HEK293 (cell line): Measurements from ENCODE around the gene RPL10.

Experiments used
- CTCF ChIA-PET: fragments of 350-600 bp; formaldehyde crosslinking; extraction: SDS; loops from one replicate; lab custom pipeline; 2021; ENCODE audit warnings: antibody characterized with exemption; lab: Yijun Ruan, JAX
- POLR2A ChIA-PET: fragments of 300-600 bp; formaldehyde crosslinking; extraction: SDS; loops from one replicate; lab custom pipeline; 2020; ENCODE audit warnings: antibody characterized with exemption, inconsistent platforms; lab: Yijun Ruan, JAX
- H3K27ac ChIP-seq: fragments of 200-500 bp; sonication (Bioruptor generic); 2 replicates; pipeline ENCODE4 v1.5.1; 2014; ENCODE audit warnings: low read depth, low read length, control low read depth, inconsistent platforms; ENCODE audit errors: extremely low read depth
- H3K36me3 ChIP-seq, 2 experiments: fragments of 200-500 bp in 1 of 2; sonication (Bioruptor generic) in 1 of 2; 1 replicate in 1 of 2; 2 replicates in 1 of 2; pipeline ENCODE4 v1.5.1; 2014 to 2017; ENCODE audit warnings: inconsistent platforms in 2 of 2, low read length in 2 of 2; ENCODE audit not compliant: control insufficient read depth in 2 of 2, insufficient read depth in 1 of 2
- H3K4me1 ChIP-seq: fragments of 200-500 bp; sonication (Bioruptor generic); 2 replicates; pipeline ENCODE4 v1.5.1; 2014; ENCODE audit warnings: mild to moderate bottlenecking, low read length, inconsistent platforms; ENCODE audit not compliant: control insufficient read depth, insufficient read depth
- H3K4me3 ChIP-seq: 2 replicates; pipeline ENCODE4 v1.5.1; 2011; ENCODE audit warnings: low read depth, mild to moderate bottlenecking, control low read depth, low read length, moderate library complexity
- H3K9me3 ChIP-seq: fragments of 200-500 bp; sonication (Bioruptor generic); 2 replicates; pipeline ENCODE4 v1.5.1; 2014; ENCODE audit warnings: low read depth, low read length, inconsistent platforms; ENCODE audit not compliant: control insufficient read depth, insufficient read depth
- FEZF1 ChIP-seq: fragments of 450-650 bp; formaldehyde crosslinking; IDR thresholded peaks from 2 replicates; pipeline ENCODE4 v1.5.1; 2016; ENCODE audit warnings: missing biosample characterization, missing genetic modification characterization
- KLF1 ChIP-seq: fragments of 450-650 bp; formaldehyde crosslinking; IDR thresholded peaks from 2 replicates; pipeline ENCODE4 v1.5.1; 2016; ENCODE audit warnings: missing biosample characterization, missing genetic modification characterization
- KLF16 ChIP-seq: fragments of 450-650 bp; formaldehyde crosslinking; IDR thresholded peaks from 2 replicates; pipeline ENCODE4 v1.5.1; 2017; ENCODE audit warnings: missing biosample characterization, missing genetic modification characterization
- KLF8 ChIP-seq: fragments of 450-650 bp; formaldehyde crosslinking; IDR thresholded peaks from 2 replicates; pipeline ENCODE4 v1.5.1; 2016; ENCODE audit warnings: missing biosample characterization, missing genetic modification characterization
- KLF9 ChIP-seq: fragments of 450-650 bp; formaldehyde crosslinking; IDR thresholded peaks from 2 replicates; pipeline ENCODE4 v1.5.1; 2016; ENCODE audit warnings: missing biosample characterization, missing genetic modification characterization, low read depth
- PRDM1 ChIP-seq: fragments of 450-650 bp; formaldehyde crosslinking; IDR thresholded peaks from 2 replicates; pipeline ENCODE4; 2016; ENCODE audit warnings: missing biosample characterization, missing genetic modification characterization
- WT1 ChIP-seq: fragments of 450-650 bp; formaldehyde crosslinking; IDR thresholded peaks from 2 replicates; pipeline ENCODE4 v1.5.1; 2016; ENCODE audit warnings: missing biosample characterization, missing genetic modification characterization
- ZBTB1 ChIP-seq: fragments of 450-650 bp; formaldehyde crosslinking; IDR thresholded peaks from 2 replicates; pipeline ENCODE4 v1.5.1; 2016; ENCODE audit warnings: missing biosample characterization, missing genetic modification characterization
- ZBTB17 ChIP-seq: fragments of 450-650 bp; formaldehyde crosslinking; IDR thresholded peaks from 2 replicates; pipeline ENCODE4 v1.5.1; 2016; ENCODE audit warnings: missing biosample characterization, missing genetic modification characterization
- ZBTB21 ChIP-seq: fragments of 450-650 bp; formaldehyde crosslinking; IDR thresholded peaks from 2 replicates; pipeline ENCODE4 v1.5.1; 2017; ENCODE audit warnings: missing biosample characterization, missing genetic modification characterization
- ZEB2 ChIP-seq: fragments of 450-650 bp; formaldehyde crosslinking; IDR thresholded peaks from 2 replicates; pipeline ENCODE4 v1.5.1; 2016; ENCODE audit warnings: missing biosample characterization, missing genetic modification characterization
- ZFHX2 ChIP-seq: fragments of 450-650 bp; formaldehyde crosslinking; conservative IDR thresholded peaks from 2 replicates; pipeline ENCODE4 v1.5.1; 2016; ENCODE audit warnings: missing biosample characterization, missing genetic modification characterization
- ZNF221 ChIP-seq: fragments of 450-650 bp; formaldehyde crosslinking; IDR thresholded peaks from 2 replicates; pipeline ENCODE4 v1.5.1; 2017; ENCODE audit warnings: missing biosample characterization, missing genetic modification characterization, borderline replicate concordance
- ZNF239 ChIP-seq: fragments of 450-650 bp; formaldehyde crosslinking; IDR thresholded peaks from 2 replicates; pipeline ENCODE4 v1.5.1; 2016; ENCODE audit warnings: missing biosample characterization, missing genetic modification characterization
- ZNF292 ChIP-seq: fragments of 450-650 bp; formaldehyde crosslinking; IDR thresholded peaks from 2 replicates; pipeline ENCODE4 v1.5.1; 2016; ENCODE audit warnings: low read depth, missing biosample characterization, missing genetic modification characterization, borderline replicate concordance
- ZNF366 ChIP-seq: fragments of 450-650 bp; formaldehyde crosslinking; conservative IDR thresholded peaks from 2 replicates; pipeline ENCODE4 v1.5.1; 2016; ENCODE audit warnings: missing biosample characterization, missing genetic modification characterization
- ZNF433 ChIP-seq: fragments of 450-650 bp; formaldehyde crosslinking; IDR thresholded peaks from 2 replicates; pipeline ENCODE4 v1.5.1; 2016; ENCODE audit warnings: missing biosample characterization, missing genetic modification characterization, low read depth
- ZNF514 ChIP-seq: fragments of 450-650 bp; formaldehyde crosslinking; IDR thresholded peaks from 2 replicates; pipeline ENCODE4 v1.5.1; 2016; ENCODE audit warnings: missing biosample characterization, missing genetic modification characterization
- ZNF558 ChIP-seq: fragments of 450-650 bp; formaldehyde crosslinking; IDR thresholded peaks from 2 replicates; pipeline ENCODE4 v1.5.1; 2016; ENCODE audit warnings: missing biosample characterization, missing genetic modification characterization
- ZNF610 ChIP-seq: fragments of 450-650 bp; formaldehyde crosslinking; IDR thresholded peaks from 2 replicates; pipeline ENCODE4 v1.5.1; 2016; ENCODE audit warnings: missing biosample characterization, missing genetic modification characterization, borderline replicate concordance
- ZNF629 ChIP-seq: fragments of 450-650 bp; formaldehyde crosslinking; IDR thresholded peaks from 2 replicates; pipeline ENCODE4 v1.5.1; 2017; ENCODE audit warnings: missing biosample characterization, missing genetic modification characterization
- ZNF707 ChIP-seq: fragments of 450-650 bp; formaldehyde crosslinking; IDR thresholded peaks from 2 replicates; pipeline ENCODE4 v1.5.1; 2016; ENCODE audit warnings: missing biosample characterization, missing genetic modification characterization
- ZSCAN30 ChIP-seq: fragments of 450-650 bp; IDR thresholded peaks from 2 replicates; pipeline ENCODE4 v1.5.1; 2018; ENCODE audit warnings: missing biosample characterization, mild to moderate bottlenecking, missing genetic modification characterization, moderate library complexity
- TF ChIP-seq, protein P1 (sequence below): fragments of 450-650 bp; formaldehyde crosslinking; IDR thresholded peaks from 2 replicates; pipeline ENCODE4 v1.5.1; 2016; ENCODE audit warnings: missing biosample characterization, missing genetic modification characterization
- TF ChIP-seq, protein P2 (sequence below): fragments of 450-650 bp; formaldehyde crosslinking; optimal IDR thresholded peaks from 2 replicates; pipeline ENCODE3; 2016; ENCODE audit warnings: missing biosample characterization, mild to moderate bottlenecking, missing genetic modification characterization
- TF ChIP-seq, protein P3 (sequence below): fragments of 450-650 bp; formaldehyde crosslinking; IDR thresholded peaks from 2 replicates; pipeline ENCODE4 v1.5.1; 2016; ENCODE audit warnings: missing biosample characterization, missing genetic modification characterization
- TF ChIP-seq, protein P4 (sequence below): fragments of 450-650 bp; formaldehyde crosslinking; IDR thresholded peaks from 2 replicates; pipeline ENCODE4 v1.5.1; 2016; ENCODE audit warnings: missing biosample characterization, missing genetic modification characterization
- TF ChIP-seq, protein P5 (sequence below): fragments of 450-650 bp; formaldehyde crosslinking; IDR thresholded peaks from 2 replicates; pipeline ENCODE4 v1.5.1; 2016; ENCODE audit warnings: missing biosample characterization, missing genetic modification characterization, low read depth
- TF ChIP-seq, protein P6 (sequence below): fragments of 450-650 bp; formaldehyde crosslinking; IDR thresholded peaks from 2 replicates; pipeline ENCODE4 v1.5.1; 2016; ENCODE audit warnings: missing biosample characterization, missing genetic modification characterization

Gene RPL10

DNA sequence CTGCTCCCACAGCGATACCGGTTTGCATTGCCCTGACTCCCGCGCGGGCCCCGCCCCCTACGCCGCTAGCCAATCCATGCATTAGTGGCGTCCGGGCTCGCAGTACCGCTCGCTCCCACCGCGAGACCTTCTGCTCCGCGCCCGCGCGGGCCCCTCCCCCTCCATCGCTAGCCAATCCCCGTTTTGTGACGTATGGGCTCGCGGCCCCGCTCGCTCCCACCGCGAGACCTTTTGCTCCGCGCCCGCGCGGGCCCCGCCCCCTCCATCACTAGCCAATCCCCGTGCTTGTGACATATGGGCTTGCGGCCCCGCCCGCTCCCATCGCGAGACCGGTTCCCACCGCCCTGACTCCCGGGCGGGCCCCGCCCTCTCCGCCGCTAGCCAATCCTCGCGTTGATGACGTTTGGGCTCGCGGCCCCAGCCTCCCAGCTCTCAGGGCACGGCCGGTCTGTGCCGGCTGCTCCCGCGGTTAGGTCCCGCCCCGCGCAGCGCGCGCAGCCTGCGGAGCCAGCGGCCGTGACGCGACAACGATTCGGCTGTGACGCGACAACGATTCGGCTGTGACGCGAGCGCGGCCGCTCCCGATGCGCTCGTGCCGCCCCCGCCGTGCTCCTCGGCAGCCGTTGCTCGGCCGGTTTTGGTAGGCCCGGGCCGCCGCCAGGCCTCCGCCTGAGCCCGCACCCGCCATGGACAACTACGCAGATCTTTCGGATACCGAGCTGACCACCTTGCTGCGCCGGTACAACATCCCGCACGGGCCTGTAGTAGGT is 19.2 kb upstream of the RPL10 start, which contains the start of gene EMD:
TSS of gene EMD (plus strand) at position 497 of the 770 bp plus-strand sequence. CDS start at position 687, 190 bp downstream.
- Histone ChIP-seq H3K9me3 (no peaks in the 10 kb centered on the region), H3K4me3 (peak within 1 kb of the TSS; percentile 73), H3K27ac (peak within 1 kb of the TSS; percentile 94), H3K4me1 (peaks cover 7% of the 10 kb centered on the region), H3K36me3 (peaks cover 0 to 22% of the 10 kb centered on the region in 2 experiments; a peak in 2 of 3 replicates)
- ChIA-PET CTCF (no interaction called here), POLR2A (interaction anchor here (0.6 to 2.7 kb wide), 6 partner anchors 9 to 148 kb away, joined by 3 to 48 read pairs (median 6); partner anchors contain the start of gene RPL10)
- TF ChIP-seq KLF9 (peak; percentile 93), ZNF292 (tag by site-specific recombination) (no peak), ZNF558 (tag by site-specific recombination) (no peak), ZNF514 (no peak), ZBTB17 (tag by site-specific recombination) (peak; percentile 65), ZFHX2 (tag by site-specific recombination) (0 out of 2 replicates have a peak, but pooled peaks have one; percentile 11), KLF16 (tag by site-specific recombination) (peak; percentile 89), ZNF433 (tag by site-specific recombination) (no peak), KLF1 (tag by site-specific recombination) (peak; percentile 69), ZEB2 (peak; percentile 84), ZNF610 (tag by site-specific recombination) (peak; percentile 88; the same call in 1 of the 2 replicates), ZNF707 (no peak), FEZF1 (tag by site-specific recombination) (no peak), ZBTB21 (peak; percentile 85), ZNF629 (tag by site-specific recombination) (peak; percentile 98), ZNF221 (tag by site-specific recombination) (no peak), ZSCAN30 (tag by site-specific recombination) (peak; percentile 71; the same call in 1 of the 2 replicates), PRDM1 (tag by site-specific recombination) (no peak), ZNF239 (tag by site-specific recombination) (no peak), ZNF366 (tag by site-specific recombination) (no peak), KLF8 (tag by site-specific recombination) (peak; percentile 93), WT1 (tag by site-specific recombination) (0 out of 2 replicates have a peak, but pooled peaks have one; percentile 9), ZBTB1 (tag by site-specific recombination) (0 out of 2 replicates have a peak, but pooled peaks have one; percentile 19)
- TF ChIP-seq, protein P1, sequence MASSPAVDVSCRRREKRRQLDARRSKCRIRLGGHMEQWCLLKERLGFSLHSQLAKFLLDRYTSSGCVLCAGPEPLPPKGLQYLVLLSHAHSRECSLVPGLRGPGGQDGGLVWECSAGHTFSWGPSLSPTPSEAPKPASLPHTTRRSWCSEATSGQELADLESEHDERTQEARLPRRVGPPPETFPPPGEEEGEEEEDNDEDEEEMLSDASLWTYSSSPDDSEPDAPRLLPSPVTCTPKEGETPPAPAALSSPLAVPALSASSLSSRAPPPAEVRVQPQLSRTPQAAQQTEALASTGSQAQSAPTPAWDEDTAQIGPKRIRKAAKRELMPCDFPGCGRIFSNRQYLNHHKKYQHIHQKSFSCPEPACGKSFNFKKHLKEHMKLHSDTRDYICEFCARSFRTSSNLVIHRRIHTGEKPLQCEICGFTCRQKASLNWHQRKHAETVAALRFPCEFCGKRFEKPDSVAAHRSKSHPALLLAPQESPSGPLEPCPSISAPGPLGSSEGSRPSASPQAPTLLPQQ (tag by site-specific recombination): peak; percentile 40; the same call in 1 of the 2 replicates
- TF ChIP-seq, protein P2, sequence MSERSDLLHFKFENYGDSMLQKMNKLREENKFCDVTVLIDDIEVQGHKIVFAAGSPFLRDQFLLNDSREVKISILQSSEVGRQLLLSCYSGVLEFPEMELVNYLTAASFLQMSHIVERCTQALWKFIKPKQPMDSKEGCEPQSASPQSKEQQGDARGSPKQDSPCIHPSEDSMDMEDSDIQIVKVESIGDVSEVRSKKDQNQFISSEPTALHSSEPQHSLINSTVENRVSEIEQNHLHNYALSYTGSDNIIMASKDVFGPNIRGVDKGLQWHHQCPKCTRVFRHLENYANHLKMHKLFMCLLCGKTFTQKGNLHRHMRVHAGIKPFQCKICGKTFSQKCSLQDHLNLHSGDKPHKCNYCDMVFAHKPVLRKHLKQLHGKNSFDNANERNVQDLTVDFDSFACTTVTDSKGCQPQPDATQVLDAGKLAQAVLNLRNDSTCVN (tag by site-specific recombination): peak; percentile 95
- TF ChIP-seq, protein P3, sequence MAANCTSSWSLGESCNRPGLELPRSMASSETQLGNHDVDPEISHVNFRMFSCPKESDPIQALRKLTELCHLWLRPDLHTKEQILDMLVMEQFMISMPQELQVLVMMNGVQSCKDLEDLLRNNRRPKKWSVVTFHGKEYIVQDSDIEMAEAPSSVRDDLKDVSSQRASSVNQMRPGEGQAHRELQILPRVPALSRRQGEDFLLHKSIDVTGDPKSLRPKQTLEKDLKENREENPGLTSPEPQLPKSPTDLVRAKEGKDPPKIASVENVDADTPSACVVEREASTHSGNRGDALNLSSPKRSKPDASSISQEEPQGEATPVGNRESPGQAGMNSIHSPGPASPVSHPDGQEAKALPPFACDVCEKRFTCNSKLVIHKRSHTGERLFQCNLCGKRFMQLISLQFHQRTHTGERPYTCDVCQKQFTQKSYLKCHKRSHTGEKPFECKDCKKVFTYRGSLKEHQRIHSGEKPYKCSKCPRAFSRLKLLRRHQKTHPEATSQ (tag by site-specific recombination): peak; percentile 55; the same call in 1 of the 2 replicates
- TF ChIP-seq, protein P4, sequence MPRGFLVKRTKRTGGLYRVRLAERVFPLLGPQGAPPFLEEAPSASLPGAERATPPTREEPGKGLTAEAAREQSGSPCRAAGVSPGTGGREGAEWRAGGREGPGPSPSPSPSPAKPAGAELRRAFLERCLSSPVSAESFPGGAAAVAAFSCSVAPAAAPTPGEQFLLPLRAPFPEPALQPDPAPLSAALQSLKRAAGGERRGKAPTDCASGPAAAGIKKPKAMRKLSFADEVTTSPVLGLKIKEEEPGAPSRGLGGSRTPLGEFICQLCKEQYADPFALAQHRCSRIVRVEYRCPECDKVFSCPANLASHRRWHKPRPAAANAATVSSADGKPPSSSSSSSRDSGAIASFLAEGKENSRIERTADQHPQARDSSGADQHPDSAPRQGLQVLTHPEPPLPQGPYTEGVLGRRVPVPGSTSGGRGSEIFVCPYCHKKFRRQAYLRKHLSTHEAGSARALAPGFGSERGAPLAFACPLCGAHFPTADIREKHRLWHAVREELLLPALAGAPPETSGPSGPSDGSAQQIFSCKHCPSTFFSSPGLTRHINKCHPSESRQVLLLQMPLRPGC (tag by site-specific recombination): no peak
- TF ChIP-seq, protein P5, sequence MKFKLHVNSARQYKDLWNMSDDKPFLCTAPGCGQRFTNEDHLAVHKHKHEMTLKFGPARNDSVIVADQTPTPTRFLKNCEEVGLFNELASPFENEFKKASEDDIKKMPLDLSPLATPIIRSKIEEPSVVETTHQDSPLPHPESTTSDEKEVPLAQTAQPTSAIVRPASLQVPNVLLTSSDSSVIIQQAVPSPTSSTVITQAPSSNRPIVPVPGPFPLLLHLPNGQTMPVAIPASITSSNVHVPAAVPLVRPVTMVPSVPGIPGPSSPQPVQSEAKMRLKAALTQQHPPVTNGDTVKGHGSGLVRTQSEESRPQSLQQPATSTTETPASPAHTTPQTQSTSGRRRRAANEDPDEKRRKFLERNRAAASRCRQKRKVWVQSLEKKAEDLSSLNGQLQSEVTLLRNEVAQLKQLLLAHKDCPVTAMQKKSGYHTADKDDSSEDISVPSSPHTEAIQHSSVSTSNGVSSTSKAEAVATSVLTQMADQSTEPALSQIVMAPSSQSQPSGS (tag by site-specific recombination): peak; percentile 26; the same call in 1 of the 2 replicates
- TF ChIP-seq, protein P6, sequence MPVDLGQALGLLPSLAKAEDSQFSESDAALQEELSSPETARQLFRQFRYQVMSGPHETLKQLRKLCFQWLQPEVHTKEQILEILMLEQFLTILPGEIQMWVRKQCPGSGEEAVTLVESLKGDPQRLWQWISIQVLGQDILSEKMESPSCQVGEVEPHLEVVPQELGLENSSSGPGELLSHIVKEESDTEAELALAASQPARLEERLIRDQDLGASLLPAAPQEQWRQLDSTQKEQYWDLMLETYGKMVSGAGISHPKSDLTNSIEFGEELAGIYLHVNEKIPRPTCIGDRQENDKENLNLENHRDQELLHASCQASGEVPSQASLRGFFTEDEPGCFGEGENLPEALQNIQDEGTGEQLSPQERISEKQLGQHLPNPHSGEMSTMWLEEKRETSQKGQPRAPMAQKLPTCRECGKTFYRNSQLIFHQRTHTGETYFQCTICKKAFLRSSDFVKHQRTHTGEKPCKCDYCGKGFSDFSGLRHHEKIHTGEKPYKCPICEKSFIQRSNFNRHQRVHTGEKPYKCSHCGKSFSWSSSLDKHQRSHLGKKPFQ (tag by site-specific recombination): peak; percentile 75
